ENCODE results near the gene PCNX3.

- TF ChIP-seq CTCF (IDR thresholded peaks at IDR 0.05) (no peak), ZFX (IDR thresholded peaks at IDR 0.05; ENCODE audit: borderline replicate concordance) (no peak)
These were observed 2.3 kb upstream of the PCNX3 start for GRCh38 chr11:65613091-65613928.

Data from 22Rv1 (cell line).